ENCODE results near the gene CMC1.
A peak's percentile ranks its signal among the peaks of the same experiment; 100 is the strongest.
"Not testable (repeated sequence)": the region's sequence is repeated elsewhere in the genome, so short reads cannot be mapped to it uniquely, and the experiment has no call there.

CMC1 gene

GRCh38 chr3:28241221-28242160 is at the start of gene CMC1:
Gene CMC1 (plus strand): TSS chr3:28241619. CDS start chr3:28241794, 175 bp downstream.
- peak; percentile 99 for DNase-seq (ENCODE audit: low read depth, low spot score)

DNA sequence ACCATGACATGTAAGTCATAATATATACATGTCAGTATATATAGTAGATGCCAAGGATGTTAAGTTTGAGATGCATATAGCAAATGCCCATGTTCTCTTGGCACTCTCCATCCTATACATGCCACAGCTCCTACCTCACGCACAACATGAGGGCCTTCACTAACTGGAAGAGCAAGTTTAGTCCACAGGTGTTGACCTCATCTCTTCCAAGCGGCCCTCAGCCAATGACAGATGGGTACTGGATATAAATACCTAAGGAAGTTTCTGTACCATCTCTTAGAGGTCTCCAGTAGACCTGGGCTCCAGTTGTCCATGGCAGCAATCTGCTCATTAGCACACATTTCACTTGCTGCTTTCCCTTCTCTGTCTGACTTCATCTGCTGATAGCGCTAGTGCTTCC is 43.3 kb upstream of the CMC1 start:
- DNase-seq (ENCODE audit: low read depth, low spot score) = no peak

DNA sequence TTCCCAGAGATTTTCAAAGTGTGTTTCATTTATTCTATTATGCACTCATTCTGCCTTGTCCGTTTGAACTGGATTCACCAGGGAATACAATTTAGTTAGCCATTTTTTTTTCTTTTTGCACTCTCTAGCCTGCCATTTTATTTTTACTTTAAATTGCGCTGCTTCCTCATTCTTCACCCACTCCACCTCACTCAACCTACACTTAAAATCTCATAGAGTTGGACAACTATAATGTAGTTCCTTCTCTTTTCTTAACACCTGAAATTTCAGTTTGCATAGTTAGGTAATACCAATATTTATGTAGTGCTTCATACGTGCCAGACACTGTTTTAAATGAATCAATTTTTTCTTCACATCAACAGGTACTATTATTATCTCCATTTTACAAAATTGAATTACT is 42.4 kb upstream of the CMC1 start:
- DNase-seq (ENCODE audit: low read depth, low spot score) = no peak

DNA sequence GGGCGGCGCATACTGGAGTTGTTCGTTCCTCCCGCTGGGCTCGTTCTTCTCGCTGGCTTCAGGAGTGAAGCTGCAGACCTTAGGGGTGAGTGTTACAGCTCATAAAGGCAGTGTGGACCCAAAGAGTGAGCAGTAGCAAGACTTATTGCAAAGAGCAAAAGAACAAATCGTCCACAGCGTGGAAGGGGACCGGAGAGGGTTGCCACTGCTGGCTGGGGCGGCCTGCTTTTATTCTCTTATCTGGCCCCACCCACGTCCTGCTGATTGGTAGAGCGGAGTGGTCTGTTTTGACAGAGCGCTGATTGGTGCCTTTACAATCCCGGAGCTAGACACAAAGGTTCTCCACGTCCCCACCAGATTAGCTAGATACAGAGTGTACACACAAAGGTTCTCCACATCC is 41.8 kb upstream of the CMC1 start:
- DNase-seq (ENCODE audit: low read depth, low spot score) = not testable (repeated sequence)

GRCh38 chr3:28200366-28200848 is 41.0 kb upstream of the CMC1 start:
- DNase-seq (ENCODE audit: low read depth, low spot score) = peak; percentile 4

DNA sequence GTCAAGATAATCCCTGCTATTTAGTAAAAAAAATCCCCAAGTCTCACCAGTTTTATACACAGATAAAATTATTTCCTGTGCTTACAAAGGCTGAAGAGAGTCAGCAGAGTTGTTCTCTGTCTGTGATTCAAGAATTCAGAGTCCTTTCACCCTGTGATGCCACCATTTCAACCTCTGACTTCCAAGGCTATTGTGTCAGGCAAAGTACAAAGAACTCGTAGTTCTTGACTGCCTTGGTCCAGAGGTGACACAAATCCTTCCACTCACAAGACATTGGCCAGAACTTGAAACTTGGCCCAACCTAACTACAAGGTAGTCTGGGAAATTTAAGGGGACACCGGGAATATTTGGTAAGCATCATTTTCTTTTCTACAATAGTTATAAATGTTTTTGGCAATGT is 34.9 kb upstream of the CMC1 start:
- no peak for DNase-seq (ENCODE audit: low read depth, low spot score)

DNA sequence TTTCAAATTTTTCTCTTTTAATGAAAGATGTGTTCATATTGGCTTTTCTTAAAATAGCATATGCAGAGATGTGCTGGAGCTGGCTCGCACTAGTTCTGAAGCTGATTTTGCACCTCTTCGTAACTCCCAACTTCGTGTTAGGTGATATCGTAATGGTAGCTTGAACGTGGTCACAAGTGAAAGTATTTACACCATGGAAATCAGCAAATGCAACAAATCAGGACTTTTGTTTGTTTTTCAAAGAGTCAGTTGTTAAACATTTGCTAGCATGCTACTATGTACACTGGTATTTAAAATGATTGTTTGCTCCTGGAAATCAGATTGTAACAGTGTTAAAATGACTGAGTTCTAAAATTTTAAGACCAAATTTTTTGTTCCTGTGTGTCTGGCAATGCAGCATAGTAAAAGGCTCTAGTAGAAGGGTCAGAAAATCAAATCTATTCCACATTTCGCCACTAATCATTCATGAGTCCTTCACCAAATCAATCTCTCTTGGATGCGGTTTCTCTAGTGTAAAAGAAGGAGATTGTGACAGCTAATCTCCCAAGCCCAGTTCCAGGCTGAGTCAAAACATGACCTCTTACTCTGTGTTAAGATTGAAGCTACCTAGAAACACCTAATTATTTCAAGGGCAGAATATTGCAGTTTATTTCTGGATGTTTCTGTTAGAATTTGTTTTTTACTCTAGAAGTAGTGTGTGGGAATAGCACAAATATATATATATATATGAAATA is 34.3 kb upstream of the CMC1 start:
- no peak for DNase-seq (ENCODE audit: low read depth, low spot score)

DNA sequence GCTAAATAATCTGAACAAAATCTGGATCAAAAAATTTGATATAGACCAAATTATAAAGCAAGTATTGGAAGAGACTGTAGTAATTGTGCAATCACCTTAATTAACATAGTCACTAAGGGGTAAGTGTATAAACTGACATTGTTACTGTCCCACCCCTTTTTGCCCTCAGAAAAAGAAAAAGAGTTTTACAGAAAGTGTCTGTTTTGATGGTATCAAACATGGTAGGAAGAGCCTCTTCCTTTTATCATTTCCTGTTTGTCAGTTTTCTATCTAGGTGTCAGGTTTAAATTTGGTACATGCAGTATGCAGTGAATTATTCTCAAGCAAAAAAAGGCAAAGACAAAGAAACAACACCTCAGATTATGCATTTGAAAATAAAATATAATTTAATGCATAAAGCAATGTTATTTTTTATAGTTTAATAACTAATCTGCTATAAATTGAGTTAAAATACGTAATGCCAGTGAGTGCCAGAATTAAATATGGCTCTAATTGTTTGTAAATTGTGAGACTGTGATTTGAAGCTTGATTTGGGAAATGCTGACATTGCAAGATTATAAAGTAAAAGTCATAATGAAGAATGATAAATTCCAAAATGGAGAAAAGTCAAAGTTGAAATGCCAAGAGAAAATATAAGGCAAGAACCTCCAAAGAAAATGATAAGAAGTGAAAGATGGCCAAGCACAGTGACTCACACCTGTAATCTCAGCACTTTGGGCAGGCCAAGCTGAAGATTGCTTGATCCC is 30.3 kb upstream of the CMC1 start:
- no peak for DNase-seq (ENCODE audit: low read depth, low spot score)

GRCh38 chr3:28212681-28213080 is 28.7 kb upstream of the CMC1 start:
- no peak for DNase-seq (ENCODE audit: low read depth, low spot score)

GRCh38 chr3:28215407-28215806 is 26.0 kb upstream of the CMC1 start:
- no peak for DNase-seq (ENCODE audit: low read depth, low spot score)

- DNase-seq (ENCODE audit: low read depth, low spot score) = no peak
These were observed 23.1 kb upstream of the CMC1 start for GRCh38 chr3:28218071-28218916.

- DNase-seq (ENCODE audit: low read depth, low spot score) = no peak
These were observed 22.6 kb upstream of the CMC1 start for GRCh38 chr3:28218917-28219198.

DNA sequence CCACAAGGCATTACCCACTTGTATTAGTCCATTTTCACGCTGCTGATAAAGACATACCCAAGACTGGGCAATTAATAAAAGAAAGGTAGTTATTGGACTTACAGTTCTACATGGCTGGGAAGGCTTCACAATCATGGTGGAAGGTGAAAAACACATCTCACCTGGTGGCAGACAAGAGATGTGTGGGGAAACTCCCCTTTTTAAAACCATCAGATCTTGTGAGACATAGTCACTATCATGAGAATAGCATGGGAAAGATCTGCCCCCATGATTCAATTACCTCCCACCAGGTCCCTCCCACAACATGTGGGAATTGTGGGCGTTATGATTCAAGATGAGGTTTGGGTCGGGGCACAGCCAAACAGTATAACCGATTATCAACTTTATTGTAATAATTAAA is 17.0 kb upstream of the CMC1 start:
- no peak for DNase-seq (ENCODE audit: low read depth, low spot score)

DNA sequence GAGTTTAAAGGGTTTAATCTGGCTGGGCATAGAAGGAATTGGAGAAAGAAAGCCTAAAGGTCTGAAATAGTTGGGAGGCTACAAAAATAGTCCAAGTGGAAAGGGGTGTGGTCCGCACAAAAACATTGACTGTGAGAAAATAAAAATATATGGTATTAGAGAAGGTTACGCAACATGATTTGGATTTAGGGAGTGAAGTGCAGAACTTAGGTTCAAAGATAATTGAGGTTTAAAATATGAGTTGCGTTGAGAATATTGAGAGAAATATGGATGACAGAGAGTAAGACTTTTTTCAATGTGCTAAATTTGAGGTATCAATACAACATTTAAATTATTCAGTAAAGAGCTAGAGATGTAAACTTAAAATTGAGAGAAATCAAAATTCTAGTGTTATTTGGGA is 15.4 kb upstream of the CMC1 start:
- no peak for DNase-seq (ENCODE audit: low read depth, low spot score)

- no peak for DNase-seq (ENCODE audit: low read depth, low spot score)
These were observed 12.8 kb upstream of the CMC1 start for GRCh38 chr3:28228623-28229022.

DNA sequence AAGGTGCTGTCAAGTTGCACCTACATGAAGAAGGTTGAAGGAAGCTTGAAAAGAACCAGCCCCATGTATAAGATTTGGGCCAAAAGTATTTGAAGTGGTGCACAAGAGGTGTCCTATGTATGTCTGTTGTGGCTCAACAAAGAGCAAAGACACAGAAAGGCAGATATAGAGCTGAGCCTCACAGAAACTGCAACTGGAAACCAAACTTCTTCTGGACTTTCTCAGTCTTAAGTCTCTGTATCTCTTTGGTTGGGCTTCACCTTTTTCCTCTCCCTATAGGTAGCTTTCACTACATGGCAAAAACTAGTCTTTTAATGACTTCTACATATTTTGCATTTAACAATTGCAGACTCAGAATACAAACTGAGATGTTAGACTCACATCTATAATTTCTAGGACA is 8.8 kb upstream of the CMC1 start:
- DNase-seq (ENCODE audit: low read depth, low spot score) = no peak

- no peak for DNase-seq (ENCODE audit: low read depth, low spot score)
These were observed 7.0 kb upstream of the CMC1 start for GRCh38 chr3:28234454-28234853.

- DNase-seq (ENCODE audit: low read depth, low spot score) = no peak
These were observed 2.3 kb upstream of the CMC1 start for GRCh38 chr3:28239108-28239507.

DNA sequence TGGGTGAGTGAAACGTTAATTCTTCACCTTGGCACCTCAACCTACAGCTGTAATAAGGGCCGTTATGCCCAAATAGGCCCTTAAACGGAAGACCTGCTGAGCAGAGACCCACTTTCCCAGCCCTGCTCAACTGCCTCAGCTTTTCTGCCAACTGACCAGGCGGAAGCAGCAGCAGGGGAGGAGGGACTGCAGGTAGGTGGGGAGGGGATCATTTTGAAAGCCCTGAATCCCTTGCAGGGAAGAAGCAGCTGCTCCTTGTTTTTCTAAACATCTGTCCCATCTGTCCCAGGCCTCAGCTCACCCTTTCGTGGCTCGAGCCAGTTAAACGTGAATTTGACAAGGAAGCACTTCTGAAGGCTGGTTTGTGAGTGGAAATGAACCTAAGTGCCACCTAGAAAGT is 978 bp upstream of the CMC1 start:
- DNase-seq (ENCODE audit: low read depth, low spot score) = no peak

GRCh38 chr3:28242519-28242918 is 1.1 kb downstream of the CMC1 start:
- DNase-seq (ENCODE audit: low read depth, low spot score) = no peak

DNA sequence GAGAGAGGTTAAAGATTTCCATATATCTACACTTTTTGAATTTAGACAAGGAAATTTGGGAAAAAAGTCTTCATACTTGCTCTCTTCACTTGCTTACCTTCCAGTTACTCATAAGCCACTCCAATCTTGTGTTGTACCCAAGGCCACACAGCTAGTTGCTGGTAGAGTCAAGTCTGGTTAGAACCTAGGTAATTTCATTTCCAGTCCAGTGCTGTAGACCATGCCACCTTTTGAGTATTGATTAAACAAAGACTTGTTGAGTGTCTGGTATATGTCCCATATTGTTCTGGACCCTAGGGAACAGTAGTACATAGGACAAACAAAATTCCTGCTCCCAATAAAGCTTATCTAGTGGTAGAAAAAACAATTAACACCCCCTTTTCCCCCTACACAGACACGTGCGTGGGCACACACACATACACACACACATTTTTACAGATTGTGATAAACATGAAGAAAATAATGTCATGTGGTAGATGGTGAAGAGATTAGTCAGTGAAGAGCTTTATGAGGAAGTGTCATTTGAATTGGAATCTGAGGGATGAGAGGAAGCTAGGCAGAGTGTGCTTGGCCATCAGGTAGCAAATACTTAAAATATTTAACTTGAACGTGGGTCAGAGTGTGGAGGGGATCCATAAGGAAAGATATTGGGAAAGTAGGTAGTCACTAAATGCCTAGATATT is 2.1 kb downstream of the CMC1 start:
- no peak for DNase-seq (ENCODE audit: low read depth, low spot score)
